Measurements from ENCODE around the gene SPDYE1.

Gene SPDYE1

DNA sequence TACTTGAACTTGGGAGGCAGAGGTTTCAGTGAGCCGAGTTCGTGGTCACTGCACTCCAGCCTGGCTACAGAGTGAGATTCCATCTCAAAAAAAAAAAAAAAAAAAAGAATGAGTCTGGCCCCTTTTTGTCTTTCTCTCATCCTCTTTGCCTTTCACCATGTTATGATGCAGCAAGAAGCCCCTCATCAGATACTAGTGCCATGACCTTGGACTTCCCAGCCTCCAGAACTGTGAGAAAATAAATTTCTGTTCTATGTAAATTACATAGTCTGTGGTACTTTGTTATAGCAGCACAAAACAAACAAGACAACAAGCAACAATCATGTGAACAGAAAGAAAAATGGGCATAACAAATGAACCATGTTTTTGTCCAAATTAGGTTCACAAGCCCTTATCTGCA, 44.5 kb downstream of the SPDYE1 start:
- in situ Hi-C loops (cut with HindIII; ENCODE audit: low sequenced_read_pairs): no loop called here

DNA sequence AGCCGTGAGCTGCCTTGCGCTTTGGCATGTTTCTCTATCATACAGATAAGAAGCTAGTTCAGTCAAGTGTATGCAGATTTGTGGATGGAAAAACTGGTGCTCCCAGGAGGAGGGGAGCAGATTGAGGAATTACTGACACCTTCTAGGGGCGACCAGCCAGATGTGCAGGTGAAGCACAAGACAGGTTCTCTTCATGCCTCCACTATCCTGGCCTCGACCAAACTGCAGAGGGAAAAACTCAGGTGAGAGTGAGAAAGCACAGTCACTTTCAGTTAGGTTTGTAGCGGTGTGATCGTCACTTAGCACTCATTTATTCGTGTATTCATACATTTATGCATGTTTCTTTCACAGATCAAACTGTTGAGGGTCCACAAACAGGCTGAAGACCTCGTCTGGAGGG, 46.2 kb downstream of the SPDYE1 start:
- in situ Hi-C loops (cut with HindIII; ENCODE audit: low sequenced_read_pairs): no loop called here

DNA sequence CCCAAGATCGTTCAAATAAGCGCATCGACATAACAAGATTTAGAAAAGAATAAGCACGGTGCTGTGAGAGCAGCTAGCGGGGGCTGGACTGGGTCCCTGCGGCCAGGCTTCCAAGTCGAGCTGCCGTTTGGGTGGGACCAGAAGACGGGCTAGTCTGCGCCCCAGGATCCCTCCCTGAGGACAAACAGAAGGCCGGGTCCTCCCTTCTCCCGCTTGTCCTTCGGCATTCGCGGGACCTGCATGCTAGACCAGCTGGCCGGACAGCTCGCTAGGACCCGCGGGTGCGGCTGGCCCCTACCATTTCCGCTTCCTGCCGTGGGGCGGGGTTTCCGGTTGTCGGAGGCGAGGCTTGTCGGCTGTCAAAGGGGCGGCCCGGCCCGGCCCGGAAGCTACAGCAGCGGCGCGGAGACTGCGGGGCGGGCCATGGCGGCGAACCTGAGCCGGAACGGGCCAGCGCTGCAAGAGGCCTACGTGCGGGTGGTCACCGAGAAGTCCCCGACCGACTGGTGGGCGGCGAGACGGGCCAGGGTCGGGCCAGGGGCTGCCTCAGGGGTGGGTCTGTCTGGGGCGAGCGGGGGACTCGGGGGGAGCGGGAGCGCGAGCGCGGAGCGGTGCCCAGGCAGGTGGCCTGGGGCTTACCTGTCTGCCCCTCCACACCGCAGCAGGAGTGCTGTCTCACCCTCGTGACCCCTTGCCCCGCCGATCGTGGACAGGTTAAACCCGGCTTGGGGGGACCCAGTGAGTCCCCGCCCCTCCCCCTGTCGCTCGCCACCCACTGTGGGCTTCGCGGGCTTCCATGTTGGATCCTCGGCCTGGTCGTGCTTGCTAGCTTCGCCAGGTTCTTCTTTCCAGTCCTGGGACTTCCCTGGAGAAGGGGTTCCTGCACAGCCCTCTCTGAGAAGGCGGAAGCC, 46.9 kb downstream of the SPDYE1 start, which contains the start of gene DBNL:
Gene DBNL (plus strand): TSS at position 388 of the 911 bp plus-strand sequence. CDS start 36 bp downstream, at position 424.
- in situ Hi-C loops (cut with HindIII; ENCODE audit: low sequenced_read_pairs): no loop called here

DNA sequence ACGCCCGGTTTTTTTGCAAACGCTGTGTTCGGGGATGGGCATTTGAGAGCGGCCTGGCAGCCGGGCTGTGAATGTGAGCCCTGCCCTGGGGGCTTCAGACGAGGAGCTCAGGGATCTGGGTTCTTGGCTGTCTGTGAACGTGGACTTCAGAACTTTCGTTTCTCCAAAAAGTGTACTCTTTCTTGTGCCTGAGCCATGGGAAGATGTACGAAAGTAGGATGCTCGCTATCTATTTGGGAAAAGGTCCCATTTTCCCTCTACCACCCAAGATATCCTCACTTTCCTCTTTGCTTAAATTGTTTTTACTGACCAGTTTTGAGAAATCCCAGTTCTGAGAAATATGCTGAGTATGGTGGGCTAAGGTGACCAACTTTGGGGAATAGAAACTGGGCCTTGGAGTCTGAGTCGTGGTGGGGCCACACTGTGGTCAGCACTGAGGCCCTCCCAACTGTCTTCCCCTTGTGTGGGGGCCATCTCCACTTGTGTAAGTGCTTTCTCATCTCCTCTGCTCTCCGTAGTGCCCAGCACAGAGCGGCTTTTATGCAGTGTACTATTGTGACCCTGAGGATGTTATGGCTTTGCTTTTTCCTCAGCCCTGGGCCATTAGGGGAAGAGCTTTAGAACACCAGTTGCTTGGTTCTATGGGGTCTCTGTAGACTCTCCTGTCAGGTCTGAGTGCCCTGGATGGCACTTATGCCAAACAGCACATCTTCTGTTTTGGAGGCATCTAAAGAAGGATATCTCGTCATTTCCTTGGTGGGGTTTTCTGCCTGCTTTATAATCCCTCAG, 47.7 kb downstream of the SPDYE1 start:
- in situ Hi-C loops (cut with HindIII; ENCODE audit: low sequenced_read_pairs): no loop called here

DNA sequence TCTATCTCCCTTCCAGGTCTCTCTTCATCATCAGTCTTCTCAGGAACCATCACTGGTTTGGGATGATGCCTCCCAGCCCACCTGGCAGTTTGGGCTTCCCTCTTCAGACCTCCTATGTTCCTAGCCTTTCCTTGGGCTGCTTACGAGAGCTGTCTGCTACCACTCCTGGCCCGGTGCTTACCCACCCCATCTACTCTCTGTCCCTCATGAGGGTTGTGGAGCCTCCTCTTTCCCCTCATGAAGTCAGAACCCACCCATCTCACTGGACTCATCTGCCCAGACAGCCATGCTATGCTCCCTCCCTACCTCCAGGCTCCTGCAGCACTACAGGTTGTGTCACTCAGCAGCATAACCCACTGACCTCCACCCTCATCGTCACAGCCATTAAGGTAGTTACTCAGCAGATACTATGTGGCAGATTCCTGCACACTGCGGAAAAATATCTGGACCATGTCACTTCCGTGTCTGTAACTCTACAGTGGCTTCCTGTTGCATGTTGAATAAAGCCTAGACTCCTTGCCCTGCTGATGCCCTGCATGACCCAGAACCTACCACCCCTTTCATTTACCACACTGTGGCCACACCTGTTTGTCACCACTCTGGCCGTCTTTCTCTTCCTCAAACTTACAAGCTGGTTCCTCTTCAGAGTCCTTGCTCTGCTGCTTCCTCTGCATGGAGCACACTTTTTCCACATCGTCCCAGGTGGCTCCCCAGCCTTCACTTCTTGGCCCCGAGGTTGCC, 48.8 kb downstream of the SPDYE1 start:
- in situ Hi-C loops (cut with HindIII; ENCODE audit: low sequenced_read_pairs): no loop called here

DNA sequence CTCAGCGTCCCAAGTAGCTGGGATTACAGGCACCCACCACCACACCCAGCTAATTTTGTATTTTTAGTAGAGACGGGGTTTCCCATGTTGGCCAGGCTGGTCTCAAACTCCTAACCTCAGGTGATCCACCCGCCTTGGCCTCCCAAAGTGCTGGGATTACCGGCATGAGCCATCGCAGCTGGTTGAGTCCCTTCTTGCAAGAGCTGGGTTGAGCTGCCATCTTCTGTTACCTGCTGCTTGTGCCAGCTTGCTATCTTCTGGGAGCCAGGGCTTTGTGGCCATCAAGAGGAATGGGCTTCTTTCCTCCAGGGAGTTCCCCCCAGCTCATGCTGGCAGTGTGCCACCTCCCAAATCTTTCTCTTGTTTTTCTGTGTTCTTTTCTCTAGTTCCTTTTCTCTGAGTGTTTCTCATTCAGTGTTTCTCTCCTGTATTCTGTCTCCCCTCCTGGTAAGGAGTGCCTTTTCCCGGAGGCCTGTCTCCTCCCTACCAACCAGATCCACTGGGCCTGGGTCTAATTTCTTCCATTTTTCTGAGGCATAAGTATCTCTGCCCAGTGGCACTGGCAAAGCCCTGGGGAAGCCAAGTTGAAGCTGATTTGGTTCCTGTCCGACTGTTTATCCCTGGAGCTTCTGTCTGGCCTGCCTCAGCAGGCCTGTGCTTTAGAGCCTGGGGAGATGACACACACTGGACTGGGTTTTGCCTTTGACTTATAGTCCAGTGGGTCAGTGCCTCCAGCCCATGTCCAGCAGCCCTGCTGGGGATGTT, 50.5 kb downstream of the SPDYE1 start:
- in situ Hi-C loops (cut with HindIII; ENCODE audit: low sequenced_read_pairs): no loop called here

DNA sequence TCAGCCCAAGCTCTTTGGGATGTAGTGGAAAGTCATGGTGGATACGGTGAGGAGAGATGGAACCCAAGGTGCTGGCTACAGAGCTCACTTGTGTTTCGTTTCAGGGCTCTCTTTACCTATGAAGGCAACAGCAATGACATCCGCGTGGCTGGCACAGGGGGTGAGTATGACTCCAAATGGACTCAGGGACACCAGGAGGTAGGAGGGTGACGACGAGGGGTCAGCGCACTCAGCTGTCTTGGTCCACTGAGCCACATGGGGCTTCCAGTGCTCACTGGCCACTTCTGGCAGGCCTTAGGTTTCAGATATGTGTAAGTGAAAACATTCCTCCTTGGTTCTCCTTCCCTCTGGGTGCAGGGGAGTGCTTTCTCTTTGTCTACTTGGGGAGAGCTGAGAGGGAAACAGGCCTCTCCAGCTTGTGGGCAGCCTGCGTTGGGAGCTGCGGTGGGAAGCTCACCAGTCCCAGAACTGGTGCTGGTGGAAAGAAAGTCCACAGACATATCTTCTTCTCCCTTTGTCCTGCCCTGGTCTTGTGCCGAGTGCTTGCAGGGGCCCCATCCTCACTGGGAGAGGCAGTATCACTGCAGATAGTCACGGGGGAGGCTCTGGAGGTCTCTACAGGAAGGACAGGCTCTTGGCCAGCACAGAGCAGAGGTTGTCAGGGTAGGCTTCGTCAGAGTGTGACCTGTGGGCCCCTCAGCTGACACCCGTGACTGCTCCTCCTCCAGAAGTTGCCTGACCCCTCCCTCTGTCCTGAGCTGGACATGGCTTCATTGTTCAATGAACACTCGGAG, 52.6 kb downstream of the SPDYE1 start:
- in situ Hi-C loops (cut with HindIII; ENCODE audit: low sequenced_read_pairs): no loop called here

DNA sequence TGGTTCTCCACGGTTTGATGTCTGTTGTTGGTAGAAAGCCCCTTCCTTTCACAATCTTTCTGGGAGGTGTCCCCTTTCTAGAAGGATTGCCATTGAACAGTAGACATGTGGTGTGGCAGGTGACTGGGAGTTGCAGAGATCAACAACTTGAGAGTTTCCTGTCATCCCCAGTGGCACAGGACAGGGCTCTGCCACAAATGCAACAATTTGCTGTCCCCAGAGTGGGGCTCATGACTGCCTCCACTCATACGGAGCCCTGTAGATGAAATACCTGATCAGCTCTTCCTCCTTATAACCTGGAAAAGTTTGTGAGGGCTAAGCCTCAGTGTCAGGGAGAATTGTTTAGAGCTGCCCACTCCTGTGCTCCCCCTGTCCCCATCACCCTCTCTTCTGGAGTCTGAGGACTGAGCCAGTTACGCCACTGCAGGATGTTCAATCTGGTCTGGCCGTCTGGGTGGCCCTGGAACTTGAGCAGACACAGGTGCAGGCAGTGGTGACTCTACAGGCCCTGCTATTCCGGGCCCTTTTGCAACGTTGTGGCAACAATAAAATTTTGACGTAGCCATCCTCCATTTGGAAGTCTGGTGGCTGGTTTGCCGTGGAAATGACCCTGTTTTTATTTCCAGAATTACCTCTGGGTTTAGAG, 53.3 kb downstream of the SPDYE1 start:
- in situ Hi-C loops (cut with HindIII; ENCODE audit: low sequenced_read_pairs): no loop called here

DNA sequence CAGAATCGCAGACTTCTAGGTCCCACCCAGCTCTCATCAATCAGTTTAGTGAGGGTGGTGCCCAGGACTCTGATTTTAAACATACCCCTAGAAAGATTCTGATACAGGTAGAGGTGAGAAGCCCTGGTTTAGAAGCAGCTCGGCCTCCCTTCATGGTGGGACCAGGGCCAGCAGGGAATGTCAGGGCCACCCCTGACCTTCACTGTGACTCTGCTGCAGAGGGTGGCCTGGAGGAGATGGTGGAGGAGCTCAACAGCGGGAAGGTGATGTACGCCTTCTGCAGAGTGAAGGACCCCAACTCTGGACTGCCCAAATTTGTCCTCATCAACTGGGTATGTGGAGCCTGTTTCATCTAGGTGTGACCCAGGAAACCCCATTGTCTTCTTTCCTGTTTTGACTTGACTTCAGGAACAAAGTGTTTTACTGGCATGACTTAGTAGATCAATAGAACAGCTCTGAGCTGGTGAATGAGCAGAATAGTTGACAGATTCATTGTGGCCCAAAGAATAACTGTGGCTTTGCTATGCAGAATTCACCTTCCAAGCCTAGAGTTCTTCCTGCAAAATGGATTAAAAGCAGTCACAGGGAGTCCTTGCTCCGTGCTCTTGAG, 54.0 kb downstream of the SPDYE1 start:
- in situ Hi-C loops (cut with HindIII; ENCODE audit: low sequenced_read_pairs): no loop called here

DNA sequence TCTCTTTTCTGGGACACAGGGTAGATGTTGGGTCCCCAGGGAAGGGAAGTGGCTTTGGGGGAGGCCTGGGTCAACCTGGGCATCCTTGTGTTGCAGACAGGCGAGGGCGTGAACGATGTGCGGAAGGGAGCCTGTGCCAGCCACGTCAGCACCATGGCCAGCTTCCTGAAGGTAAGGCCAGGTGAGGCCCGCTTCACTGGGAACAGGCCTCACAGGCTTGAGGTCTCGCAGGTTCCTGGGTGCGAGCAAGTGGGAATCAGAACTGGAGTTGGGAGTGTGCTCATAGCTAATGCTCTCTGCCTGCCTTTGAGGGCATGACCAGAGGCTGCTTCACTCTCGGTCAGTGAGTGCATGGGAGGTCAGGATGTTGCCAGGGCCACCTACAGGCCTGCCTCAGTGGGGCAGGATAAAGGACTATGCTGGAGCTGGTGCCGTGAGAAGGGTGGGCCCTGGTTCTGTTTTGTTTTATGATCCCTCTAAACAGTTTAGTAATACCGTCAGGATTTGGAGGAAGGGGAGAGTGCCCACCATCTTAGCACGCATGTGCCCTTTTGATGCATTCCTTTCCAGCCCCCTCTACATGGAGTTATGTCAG, 55.2 kb downstream of the SPDYE1 start:
- in situ Hi-C loops (cut with HindIII; ENCODE audit: low sequenced_read_pairs): no loop called here

DNA sequence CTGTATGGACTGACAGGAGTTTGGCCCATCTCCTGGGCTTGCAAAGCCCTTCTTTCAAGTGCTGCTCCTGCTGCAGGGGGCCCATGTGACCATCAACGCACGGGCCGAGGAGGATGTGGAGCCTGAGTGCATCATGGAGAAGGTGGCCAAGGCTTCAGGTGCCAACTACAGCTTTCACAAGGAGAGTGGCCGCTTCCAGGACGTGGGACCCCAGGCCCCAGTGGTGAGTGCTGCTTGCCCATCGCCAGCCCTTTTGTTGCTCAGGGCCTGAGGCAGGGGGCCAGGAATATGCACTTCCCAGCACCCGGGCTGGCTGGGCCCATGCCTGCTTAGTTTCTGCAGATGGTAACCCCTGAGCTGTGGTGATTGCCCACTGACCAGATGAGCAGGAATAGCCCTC, 59.0 kb downstream of the SPDYE1 start:
- in situ Hi-C loops (cut with HindIII; ENCODE audit: low sequenced_read_pairs): no loop called here

DNA sequence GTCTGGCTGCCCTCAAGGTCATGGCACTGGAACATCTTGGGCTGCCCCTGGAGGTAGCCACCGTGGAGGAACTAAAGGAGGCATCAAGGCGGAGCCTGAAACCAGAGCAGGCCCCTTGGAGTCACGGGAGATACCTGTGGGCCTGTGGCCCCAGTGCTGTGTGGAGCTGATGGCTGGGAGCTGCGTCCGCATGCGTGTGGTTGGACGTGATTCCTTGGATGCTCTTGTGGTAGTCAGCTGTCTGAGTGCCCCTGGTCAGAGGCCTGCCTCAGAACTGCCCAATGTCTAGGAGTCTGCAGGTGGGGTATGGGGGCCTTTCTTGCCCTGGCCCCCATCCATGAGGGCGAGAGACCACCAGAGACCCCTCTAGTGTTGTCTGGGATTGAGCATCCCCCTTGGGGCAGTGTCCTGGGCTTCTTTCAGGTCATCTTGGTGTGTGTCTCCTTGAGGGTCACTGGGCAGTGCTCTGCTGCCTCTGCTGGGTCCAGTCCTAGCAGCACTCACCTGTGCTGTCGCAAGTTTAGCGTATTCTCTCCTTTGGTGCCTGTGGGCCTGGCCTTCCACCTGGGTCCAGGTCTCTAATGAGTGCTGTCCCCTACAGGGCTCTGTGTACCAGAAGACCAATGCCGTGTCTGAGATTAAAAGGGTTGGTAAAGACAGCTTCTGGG, 59.6 kb downstream of the SPDYE1 start:
- in situ Hi-C loops (cut with HindIII; ENCODE audit: low sequenced_read_pairs): no loop called here

DNA sequence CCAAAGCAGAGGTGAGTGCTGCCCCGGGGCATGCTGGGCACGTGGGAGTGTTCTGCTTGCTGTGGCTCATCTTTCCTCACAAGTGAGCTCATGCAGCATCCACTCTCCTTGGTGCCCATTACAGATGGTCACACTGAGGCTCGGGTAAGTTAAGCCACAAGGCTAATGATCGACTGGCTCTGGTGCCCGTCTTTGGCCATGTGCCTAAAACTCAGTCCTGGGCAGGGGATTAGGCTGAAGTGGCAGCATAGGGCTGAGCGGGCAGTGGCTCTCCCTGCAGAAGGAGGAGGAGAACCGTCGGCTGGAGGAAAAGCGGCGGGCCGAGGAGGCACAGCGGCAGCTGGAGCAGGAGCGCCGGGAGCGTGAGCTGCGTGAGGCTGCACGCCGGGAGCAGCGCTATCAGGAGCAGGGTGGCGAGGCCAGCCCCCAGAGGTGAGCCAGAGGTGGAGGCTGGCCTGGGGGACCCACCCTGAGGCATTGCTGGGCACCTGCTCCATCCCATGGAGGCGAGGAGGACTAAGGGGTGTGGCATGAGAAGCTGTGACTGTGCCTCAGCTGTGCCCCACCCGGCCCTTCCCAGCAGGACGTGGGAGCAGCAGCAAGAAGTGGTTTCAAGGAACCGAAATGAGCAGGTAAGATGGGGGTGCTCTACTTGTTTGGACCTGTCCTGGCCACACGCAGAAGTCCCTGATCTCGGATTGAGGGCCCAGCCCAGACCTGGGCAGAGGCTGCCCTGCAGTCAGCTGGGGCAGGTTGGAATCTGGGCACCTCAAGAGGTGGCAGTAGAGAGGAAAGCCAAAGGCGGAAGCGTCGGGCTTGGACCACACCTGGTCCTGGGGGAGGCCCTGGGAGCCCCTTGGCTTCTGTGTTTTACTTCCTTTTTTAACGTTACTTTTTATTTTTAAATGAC, 60.4 kb downstream of the SPDYE1 start:
- in situ Hi-C loops (cut with HindIII; ENCODE audit: low sequenced_read_pairs): no loop called here

DNA sequence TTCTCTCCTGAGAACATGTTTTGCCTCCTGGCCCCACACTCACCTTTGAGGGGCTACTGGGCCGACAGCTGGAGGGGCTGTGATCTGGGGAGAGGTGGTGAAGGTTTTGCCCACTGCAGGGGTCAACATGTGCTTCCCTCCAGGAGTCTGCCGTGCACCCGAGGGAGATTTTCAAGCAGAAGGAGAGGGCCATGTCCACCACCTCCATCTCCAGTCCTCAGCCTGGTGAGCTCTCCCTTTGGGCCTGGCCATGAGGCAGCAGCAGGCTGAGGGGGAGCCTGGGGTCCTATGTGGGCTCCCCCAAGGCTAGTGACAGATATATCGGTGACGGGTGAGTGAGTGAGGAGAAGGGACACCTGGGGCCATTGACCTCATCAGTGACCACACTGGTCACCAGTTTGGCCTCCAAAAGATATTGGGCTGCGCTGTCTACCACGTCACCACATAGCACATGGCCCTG, 61.1 kb downstream of the SPDYE1 start:
- in situ Hi-C loops (cut with HindIII; ENCODE audit: low sequenced_read_pairs): no loop called here

DNA sequence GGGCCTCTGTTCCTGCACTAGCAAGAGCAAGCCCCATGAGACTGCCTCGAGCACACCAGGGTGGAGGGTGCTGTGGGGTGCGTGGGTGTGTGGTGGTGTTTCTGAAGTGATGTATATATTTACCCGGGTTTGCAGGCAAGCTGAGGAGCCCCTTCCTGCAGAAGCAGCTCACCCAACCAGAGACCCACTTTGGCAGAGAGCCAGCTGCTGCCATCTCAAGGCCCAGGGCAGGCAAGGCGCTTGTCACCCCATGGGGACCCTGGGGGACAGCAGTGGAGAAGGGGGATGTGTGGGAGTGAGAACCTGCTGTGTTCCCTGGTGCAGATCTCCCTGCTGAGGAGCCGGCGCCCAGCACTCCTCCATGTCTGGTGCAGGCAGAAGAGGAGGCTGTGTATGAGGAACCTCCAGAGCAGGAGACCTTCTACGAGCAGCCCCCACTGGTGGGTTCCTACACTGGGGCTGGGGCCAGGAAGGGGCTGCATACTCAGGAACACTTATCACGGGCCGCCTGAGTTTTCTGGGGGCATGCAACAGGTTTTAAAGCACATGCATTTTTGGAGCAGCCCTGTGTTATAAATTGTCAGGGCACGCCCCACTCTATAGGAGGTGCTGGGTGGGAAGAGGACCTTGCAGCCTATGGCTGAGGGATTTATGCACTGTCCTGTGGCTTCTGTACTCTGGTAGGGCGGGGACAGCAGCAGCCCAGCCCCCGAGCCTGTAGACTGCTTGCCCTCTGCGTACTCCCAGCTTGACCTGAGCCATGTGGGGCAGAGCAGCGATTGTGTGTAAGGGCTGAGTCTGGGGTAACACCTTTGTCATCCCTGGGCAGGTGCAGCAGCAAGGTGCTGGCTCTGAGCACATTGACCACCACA, 61.8 kb downstream of the SPDYE1 start:
- in situ Hi-C loops (cut with HindIII; ENCODE audit: low sequenced_read_pairs): loop anchor here (10.0 kb wide), 1 partner anchor 155 kb away; no protein-coding TSS in a partner anchor
